Lower leg skin (tissue), 3 donors: Measurements from ENCODE around the gene FNBP1L.

Source experiments
- POLR2A ChIP-seq, 2 donors: fragments of 450-650 bp; IDR thresholded peaks; one replicate each; pipeline ENCODE4 v1.6.1; 2016 to 2017; ENCODE audit warnings: antibody characterized with exemption in 2 of 2, mild to moderate bottlenecking in 1 of 2, moderate library complexity in 1 of 2
- TF ChIP-seq, protein P1 (sequence below), 3 donors: fragments of 450-650 bp; IDR thresholded peaks; one replicate each; pipeline ENCODE4 v1.5.1; 2016; ENCODE audit warnings: antibody characterized with exemption in 3 of 3, mild to moderate bottlenecking in 3 of 3, moderate library complexity in 2 of 3

- TF ChIP-seq, protein P1, sequence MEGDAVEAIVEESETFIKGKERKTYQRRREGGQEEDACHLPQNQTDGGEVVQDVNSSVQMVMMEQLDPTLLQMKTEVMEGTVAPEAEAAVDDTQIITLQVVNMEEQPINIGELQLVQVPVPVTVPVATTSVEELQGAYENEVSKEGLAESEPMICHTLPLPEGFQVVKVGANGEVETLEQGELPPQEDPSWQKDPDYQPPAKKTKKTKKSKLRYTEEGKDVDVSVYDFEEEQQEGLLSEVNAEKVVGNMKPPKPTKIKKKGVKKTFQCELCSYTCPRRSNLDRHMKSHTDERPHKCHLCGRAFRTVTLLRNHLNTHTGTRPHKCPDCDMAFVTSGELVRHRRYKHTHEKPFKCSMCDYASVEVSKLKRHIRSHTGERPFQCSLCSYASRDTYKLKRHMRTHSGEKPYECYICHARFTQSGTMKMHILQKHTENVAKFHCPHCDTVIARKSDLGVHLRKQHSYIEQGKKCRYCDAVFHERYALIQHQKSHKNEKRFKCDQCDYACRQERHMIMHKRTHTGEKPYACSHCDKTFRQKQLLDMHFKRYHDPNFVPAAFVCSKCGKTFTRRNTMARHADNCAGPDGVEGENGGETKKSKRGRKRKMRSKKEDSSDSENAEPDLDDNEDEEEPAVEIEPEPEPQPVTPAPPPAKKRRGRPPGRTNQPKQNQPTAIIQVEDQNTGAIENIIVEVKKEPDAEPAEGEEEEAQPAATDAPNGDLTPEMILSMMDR (IDR thresholded peaks at IDR 0.05), result no peak
- TF ChIP-seq POLR2A (IDR thresholded peaks at IDR 0.05), result no peak
These were observed 126.6 kb downstream of the FNBP1L start for GRCh38 chr1:93574511-93574910.
